IPS-NIHi7 (cell line): Measurements from ENCODE around the gene MATR3.
A peak's percentile ranks its signal among the peaks of the same experiment; 100 is the strongest.

Source experiments
- DNase-seq: peaks from one replicate; pipeline ENCODE4 v3.0.0; 2012; ENCODE audit warnings: mixed read lengths; ENCODE audit errors: extremely low spot score

The MATR3 gene

DNA sequence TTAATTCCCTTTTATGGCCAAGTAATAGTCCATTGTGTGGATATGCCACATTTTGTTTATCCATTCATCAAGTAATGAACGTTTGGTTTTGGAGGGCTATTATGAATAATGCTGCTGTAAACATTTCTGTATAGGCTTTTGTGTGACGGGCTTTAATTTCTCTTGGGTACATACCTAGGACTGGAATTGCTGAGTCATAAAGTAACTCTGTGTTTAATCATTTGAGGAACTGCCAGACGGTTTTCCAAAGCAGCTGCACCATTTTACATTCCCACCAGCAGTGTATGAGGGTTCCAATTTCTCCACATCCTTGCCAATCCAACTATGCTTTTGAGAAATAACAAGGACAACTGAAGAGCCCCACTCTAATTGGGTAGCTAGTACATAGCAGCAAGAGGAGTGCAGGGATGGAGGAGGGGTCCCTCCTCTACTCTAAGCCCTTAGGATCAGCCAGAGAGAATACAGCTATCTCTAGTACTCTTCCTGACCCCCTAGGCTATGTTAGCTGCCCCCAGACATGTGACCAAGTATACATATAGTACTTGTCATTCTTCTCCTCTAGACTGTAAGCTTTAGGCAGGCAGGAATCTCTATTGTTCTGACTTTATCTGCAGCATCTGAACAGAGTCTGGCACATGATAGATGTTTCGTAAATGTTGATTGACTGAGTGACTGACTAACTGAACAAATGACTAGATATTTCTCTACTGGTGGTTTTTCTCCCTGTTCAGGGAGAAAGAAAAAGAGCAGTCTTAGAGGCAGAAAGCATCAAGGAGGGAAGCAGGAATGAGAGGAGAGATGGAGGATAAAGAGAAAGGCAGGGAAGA lies 22.1 kb upstream of the MATR3 start:
- DNase-seq: no peak

DNA sequence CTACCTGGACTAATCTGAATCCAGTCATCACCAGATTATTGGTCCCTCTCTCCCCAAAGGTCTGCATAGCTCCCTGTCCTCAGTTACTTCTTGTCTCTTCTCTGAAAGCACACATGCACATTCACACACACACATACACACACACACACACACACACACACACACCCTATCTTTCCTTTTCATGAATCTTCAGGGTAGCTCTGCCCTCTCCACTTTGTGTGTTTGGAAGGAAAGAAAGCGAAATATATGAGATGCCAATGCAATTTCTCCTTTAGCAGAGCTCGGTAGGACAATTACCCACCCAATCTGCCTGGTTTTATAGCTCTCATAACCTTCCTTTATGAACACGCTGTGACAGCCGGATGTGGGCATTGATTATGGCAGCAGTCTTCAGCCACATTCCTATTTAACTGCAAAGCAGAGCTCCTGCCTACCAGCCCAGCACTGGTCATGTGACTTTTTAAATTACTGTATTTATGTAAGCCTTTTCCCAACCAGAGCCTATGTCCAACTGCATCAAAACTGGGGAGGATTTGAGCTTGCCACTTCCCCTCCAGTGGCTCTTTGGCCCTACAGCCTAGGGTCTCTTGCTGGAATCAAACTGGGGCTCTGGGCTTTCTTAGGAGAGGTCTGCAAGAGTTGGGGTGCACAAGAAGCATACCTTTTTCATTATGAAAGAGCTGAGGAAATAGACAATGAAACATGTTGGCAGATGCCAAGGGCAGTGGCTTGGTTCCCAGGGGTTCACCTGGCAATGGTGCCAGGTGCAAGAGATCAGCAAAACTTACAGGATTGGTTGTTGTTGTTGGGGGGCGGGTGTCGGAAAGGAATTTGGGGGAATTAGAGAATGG lies 20.8 kb upstream of the MATR3 start:
- no peak for DNase-seq

DNA sequence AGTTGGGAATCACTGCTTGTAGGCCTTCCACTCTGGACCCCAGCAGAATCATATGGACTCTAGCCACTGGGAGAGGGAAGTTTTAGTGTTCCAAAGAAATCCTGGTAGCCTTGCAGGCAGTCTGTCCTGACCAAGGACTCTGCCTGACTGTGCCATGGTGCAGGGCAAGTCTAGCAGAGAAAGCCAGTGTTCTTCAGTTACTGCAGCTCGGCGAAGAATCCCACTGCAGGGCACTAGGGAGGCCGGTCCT lies 20.3 kb upstream of the MATR3 start:
- DNase-seq: peak; percentile 65

DNA sequence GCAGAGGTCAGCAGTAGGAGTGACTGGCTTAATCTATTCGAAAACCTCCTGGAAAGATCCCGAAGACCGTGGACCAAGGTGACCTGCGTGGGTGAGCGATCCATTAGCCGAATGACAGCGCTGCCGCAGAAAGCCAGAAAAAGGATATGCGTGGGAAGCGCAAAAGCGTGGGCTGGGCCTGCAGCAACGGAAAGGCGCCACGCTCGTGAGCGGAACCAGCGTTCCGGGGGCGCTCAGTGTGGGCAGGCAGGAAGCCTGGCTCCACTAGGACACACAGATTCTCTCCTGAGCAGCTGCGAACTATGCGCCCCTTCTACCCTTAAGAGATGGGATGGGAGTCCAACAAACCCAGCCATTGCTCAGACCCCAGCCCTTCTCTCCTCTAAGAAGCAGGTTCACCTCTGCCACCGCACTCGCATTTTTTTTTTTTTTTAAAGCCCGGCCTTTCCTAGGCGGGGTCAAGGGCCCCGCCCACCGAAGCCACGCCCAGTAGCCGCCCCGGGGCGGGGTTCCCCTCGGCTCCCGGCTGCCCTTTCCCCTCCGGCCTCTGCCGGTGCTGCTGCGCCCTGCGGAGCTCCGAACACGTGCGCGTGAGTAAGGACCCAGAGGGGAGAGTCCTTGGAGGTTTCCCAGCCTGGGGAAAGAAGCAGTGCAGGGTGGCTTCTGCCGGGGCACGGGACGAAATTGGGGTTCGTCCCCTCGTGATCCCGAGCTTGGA lies 19.8 kb upstream of the MATR3 start:
- peak; percentile 96 for DNase-seq

DNA sequence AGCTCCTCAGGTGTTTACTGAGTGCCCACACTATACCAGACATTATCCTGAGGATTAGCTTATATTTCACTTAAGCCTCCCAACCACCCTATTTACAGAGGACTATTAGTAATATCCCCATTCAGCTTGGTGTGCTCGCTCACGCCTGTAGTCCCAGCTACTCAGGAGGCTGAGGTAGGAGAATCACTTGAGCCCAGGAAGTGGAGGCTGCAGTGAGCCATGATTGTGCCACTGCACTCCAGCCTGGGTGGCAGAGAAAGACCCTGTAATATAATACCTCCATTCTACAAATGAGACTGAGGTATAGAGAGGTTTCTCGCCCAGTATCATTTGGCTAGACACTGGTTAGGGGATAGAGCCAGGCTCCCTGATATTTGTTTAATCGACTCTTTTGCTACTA lies 18.0 kb upstream of the MATR3 start:
- no peak for DNase-seq

DNA sequence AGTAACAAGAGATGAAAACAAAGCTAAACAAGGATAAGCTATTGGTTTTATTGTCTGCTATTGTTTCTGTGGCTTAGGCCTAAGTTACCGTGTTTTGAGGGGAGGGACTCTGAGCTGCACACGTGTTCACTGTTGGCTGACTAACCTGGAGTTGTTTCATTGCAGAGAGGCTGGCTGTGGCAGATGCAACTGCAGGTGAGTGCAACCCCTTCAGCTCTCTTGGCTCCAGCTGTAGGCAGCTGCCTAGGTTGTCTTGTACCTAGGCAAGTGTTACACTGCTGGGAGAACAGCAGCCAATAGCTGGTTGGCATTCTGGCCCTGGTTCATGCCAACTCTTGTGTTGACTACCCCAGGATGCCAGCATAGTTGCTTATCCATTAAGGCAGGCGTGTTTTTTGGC lies 17.6 kb upstream of the MATR3 start:
- no peak for DNase-seq

DNA sequence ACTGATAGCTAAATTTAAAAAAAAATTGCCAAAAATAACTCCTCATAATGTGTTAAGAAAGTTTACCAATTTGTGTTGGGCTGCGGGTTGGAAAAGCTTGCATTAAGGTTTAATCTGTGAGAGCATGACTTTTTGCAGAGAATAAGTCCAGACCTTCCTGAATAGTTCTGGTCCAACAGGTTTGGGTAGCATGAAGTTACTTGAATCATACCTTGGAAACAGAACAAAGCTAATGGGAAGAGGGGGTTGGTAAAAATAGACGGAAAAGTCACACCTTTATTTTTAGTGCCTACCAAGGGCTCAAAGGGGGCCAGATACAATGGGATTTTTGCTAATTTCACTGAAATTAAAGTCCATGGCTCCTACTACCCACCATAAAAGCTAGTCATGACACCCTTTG lies 17.1 kb upstream of the MATR3 start:
- DNase-seq: no peak

DNA sequence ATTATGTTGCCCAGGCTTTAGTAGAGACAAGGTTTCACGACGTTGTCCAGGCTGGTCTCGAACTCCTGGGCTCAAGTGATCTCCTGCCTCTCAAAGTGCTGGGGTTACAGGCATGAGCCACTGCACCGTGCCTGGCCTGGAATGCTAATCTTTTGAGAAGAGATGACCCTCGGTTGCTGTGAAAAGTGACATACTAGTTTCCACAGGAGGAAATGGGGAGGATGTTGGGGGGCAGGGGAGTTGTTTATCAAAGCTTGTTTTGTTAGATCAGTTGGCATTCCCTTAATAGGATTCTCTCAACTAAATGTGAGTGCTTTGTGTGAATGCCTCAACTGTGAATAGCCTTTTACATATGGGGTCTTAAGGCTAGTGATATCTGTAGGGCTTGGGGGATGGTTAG lies 16.4 kb upstream of the MATR3 start:
- DNase-seq: no peak

DNA sequence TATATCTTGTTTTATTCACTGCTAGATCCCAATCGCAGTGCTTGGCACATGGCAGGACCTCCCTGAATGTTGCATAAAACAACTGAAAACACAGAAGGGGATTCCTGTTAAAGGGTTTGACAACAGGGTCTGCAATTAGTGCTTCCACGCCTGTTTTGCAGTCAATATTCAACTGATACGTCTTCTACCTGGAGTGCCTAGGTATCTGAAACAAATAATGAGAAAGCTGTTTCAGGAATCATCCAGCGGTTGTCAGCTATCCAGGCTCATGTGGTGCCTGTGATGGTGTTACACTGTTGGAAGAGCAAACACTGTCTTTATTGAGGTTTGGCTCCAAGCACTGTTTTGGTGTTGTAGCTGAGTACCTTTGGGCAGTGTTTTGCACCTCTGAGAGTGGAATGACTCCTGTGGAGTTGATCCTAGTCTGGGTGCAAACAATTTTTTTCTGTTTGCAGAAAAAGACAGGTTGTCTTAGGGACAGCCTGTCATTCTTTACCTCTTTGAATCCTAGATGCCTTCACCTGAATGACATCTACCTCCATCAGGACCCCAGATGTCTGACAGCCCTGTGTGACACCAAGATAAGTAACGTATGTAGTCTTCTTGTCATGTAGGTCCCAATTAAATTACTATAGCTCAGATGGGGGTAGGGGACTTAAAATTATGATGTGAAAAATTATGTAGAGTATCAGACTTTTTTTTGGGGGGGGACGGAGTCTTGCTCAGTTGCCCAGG lies 14.8 kb upstream of the MATR3 start:
- no peak for DNase-seq

DNA sequence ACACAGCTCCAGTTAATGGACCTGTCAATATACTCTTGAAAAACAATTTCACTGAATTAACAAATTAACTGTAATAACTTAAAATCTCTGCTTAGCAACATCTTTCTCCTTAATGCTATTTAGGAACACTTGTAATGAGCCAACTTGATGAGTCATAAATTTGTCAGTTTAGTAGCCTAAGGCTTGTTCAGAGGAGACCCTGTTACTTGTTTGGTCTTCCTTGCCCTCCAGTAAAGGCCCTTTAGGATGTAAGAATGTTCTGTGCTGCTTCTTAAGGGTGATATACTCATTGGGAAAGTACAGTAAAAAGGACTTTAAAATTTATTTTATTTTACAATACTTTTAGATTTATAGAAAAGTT lies 11.4 kb upstream of the MATR3 start:
- DNase-seq: no peak

DNA sequence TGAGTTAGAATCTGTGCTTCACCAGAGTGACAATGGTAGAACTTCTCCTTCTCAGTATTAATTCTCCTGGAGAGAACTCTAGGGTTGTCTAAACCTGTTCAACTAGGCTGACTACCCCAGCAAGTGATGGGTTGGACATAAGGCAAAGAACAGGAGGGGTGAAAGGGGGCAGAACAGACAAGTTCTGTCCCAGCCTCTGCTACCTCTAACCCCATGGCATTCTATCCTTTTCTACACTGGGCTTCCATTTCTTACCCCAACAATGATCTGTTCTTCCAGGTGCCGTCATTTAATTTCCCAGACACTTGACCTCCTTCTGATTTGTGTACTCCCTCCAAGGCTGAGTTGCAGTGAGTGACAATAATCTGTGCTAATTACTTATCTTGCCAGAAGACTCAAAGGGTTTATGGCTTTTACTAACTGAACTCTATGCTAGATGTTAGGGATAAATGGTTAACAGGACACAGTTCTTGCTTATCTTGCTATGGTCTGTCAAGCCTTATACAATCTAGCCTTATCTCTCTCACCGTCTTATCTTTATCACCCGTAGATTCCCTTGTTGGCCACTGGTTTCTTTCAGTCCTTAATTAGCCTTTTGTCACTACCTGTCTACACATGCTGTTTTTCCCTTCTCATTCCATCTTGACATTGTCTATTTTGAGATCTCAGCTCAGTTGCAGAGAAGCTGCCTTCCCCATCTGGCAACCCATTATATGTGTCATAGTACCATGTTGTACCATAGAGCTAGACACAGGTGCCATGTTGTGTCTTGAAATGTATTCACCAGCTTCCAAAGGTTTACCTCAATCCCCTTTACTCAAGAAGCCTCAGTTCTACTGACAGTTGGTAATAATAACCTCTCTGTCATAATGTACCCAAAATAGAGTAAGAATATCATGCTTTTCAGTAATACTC lies 10.0 kb upstream of the MATR3 start:
- DNase-seq: no peak

DNA sequence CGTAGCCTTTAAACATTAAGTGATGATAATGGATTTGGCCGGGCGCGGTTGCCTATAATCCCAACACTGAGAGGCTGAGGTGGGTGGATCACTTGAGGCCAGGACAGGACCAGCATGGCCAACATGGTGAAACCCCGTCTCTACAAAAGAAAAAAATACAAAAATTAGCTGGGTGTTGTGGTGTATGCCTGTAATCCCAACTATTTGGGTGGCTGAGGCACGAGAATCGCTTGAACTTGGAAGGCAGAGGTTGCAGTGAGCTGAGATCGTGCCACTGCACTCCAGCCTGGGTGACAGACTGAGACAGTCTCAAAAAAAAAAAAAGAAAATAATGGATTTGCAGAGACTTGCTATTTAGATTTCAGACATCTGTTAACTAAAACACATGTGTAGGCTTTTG lies 9.2 kb upstream of the MATR3 start:
- no peak for DNase-seq

DNA sequence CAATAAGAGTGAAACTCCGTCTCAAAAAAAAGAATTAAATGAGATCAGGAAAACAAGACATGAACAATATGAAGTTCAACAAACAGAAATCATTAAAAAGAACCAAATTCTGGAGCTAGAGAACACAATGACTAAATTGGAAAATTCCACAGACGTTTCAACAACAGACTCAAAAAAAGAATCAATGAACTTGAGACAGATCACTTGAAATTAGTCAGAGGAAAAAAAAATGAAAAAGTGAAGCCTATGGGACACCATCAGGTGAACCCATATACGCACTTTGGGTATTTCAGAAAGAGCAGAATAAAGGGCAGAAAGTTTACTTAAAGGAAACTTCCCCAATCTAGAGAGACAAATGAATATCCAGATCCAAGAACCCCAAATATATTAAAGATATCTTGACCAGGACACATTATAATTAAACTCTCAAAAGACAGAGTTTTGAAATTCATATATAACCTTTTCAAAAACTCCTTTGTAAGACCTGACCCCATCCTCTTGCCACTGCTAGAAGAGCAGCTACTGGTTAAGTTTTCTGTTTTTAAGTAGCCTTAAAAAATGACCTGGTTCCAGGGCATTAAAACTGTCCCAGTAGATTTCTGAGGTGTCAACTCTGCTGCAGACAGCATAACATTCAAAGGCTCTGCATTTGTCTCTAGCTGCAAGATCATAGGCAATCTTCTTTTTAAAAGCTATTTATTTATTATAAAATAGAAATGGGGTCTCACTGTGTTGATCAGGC lies 7.7 kb upstream of the MATR3 start:
- no peak for DNase-seq

DNA sequence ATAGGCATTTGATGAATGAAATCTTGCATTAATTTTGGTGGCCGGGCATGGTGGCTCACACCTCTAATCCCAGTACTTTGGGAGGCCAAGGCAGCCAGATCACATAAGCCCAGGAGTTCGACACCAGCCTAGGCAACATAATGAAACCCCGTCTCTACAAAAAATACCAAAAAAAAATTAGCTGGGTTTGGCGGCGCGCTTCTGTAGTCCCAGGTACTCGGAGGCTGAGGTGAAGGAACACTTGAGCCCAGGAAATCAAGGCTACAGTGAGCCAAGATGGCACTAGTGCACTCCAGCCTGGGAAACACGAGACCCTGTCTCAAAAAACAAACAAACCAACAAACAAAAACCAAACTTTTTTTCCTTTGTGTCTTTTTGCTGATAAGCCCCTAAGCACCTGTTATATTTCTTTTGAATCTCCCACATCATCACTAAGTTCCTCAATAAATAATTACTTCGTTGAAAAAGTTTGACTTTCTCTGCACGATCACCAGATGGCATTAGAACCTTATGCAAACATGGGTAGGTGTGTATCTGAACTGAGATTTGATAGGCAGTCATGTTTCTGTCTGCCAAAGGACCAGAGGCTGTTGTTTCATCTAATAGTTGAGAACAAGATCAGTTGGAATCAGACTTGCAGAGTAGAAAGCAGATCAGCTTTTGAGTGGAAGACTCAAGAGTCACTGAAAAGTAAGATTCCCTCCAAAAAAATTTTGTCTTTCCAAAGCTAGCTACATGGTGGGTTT lies 5.5 kb upstream of the MATR3 start:
- no peak for DNase-seq

DNA sequence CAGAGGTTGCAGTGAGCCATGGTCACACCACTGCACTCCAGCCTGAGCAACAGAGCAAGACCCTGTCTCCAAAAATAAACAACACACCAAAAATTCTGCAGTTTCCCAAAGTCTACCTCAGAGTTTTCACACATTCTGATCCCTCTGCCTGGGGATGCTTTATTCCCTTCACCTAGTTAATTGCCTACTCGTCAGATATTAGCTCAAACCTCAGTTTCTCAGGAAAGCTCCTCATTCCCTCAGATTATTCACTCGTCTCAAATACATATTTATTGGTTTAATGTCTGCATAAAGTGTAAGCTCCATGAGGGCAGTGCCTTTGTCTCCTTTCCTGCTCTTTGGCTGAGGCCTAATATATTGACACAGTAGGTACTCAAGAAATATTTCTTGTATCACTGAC lies 2.5 kb upstream of the MATR3 start:
- no peak for DNase-seq

DNA sequence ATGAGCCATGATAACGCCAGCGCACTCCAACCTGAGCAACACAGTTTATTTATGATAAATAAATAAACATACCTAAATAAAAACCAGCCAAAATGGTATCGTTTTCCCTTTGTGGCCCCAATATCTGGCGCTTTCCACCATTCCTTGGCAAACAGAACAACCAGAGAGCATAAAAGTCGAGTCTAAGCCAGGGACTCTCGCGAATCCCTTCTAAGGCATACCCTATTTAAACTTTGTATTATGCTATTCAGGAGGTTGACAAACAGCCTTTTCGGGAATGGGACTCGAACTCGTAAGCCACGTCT lies 386 bp upstream of the MATR3 start:
- no peak for DNase-seq

DNA sequence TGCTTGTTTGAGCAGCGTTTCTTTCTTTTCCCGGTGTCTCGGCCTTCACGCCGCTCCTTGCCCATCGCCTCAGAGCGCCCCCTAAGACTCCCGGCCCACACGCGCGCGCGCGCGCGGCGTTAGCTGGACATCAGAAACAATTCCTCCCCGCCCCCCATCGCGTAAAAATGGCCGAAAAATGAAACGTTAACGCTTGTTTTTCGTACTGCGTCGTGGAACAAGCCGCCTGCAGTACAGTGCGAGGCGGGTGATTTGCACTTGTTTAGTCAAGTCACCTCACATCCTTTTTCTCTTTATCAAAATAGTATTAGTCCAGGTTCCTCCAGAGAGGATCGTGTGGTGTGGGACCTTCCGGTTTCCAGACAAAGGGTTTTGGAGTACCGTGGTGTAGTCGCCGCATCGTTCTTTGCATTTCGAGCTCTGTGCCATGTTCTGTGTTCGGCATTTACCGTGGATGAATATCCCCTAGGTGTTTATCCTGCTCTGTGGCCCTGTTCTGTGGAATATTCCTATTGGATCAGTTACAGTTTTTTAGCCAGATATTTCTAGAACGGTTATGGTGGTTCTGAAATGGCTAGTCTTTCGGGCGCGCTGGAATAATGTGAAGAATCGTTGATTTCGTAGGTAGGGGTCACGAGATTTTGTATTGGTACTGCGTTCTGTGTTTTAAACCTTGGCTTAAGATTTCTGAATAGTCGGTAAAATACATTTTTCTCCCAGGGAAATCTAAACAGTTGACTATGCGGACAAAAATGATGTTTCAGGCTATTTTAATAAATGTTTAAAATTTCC lies 1.0 kb downstream of the MATR3 start:
- DNase-seq: peak; percentile 20

DNA sequence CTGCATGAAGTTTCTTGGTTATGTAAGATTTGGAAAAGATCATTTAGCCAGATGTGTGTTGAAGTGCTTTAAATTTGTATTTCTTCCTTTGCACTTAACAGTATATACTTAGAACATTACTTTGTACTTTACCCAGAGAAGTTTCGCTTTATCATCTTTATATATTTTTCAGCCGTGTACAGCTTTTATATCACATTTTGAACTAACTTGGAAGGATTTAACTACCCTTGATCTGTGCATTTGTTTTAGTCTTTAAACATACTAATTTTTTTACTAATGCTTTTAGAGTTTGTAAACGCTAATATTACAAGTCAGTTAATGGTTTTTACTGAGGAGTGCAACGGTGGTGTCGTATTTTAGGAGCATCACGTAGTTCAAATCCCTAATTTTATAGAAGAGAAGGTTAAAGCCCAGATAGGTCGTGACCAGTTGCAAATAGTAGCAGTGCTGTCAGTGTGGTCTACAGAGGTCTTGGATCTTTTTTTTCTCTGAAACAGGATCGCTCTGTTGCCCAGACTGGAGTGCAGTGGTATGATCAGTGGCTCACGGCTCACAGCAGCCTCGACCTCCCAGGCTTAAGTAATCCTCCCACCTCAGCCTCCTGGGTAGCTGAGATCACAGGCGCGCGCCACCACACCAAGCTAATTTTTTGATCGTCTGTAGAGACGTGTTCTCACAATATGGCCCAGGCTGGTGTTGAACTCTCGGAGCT lies 2.0 kb downstream of the MATR3 start:
- no peak for DNase-seq
